GM18505 (cell line): ENCODE data around the gene EMX2.
"Not testable (repeated sequence)": the region's sequence is repeated elsewhere in the genome, so short reads cannot be mapped to it uniquely, and the experiment has no call there.

Source experiments
- ATAC-seq: cut with Tn5 transposase; IDR thresholded peaks from one replicate; pipeline ENCODE4 v1.9.1; 2021; ENCODE audit not compliant: unreplicated experiment
- POLR2A ChIP-seq: IDR thresholded peaks from 4 replicates; pipeline ENCODE4 v1.6.1; 2011; ENCODE audit warnings: borderline replicate concordance; ENCODE audit not compliant: insufficient read depth, insufficient read length; ENCODE audit errors: extremely low read depth

The EMX2 gene

DNA sequence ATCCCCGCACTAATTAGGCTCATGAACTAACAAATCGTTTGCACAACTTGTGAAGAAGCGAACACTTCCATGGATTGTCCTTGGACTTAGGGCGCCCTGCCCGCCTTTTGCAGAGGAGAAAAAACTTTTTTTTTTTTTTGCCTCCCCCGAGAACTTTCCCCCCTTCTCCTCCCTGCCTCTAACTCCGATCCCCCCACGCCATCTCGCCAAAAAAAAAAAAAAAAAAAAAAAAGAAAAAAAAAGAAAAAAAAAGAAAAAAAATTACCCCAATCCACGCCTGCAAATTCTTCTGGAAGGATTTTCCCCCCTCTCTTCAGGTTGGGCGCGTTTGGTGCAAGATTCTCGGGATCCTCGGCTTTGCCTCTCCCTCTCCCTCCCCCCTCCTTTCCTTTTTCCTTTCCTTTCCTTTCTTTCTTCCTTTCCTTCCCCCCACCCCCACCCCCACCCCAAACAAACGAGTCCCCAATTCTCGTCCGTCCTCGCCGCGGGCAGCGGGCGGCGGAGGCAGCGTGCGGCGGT, at the start of gene EMX2:
Gene EMX2 (plus strand): TSS at position 41 of the 519 bp plus-strand sequence. CDS start 522 bp downstream, outside the sequence.
- ATAC-seq, result no peak
- TF ChIP-seq POLR2A, result no peak

DNA sequence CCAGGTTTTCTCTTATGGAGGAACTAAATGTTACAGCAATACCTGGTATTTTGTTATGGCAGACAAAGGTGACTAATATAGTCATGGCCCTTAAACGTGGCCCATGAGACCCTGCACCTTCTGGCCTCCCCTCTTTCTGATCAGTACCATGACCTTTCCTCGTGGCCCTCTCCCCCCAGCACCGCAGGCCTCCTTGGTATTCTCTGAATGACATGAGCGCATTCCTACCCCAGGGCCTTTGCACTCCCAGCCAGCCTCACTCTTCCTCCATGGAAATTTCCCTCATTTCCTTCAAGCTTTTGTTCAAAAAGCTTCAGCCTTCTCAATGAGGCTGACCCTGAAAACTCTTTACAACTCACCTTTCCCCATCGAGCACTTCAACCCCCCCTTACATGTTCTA, 46.5 kb upstream of the EMX2 start:
- no peak for TF ChIP-seq POLR2A
- ATAC-seq, result no peak

DNA sequence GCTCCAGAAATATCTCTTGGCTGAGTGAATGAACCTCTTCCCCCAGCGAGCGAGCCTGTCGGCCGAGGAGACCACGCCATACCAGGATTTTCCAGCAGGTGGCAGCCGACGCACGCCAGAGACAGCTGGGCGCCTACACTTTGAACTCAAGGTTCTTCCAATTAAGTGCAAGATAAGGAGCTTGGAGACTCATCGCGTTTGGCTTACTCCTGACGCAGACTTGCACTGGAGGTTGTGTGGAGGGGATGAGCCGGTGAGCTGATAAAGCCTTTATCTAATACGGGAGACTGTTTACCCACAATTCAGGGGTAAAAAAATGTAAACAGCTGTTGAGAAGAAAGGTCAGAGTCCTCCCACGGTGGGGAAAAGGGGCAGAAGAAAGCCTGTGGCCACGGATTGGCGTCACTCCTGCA, 45.9 kb upstream of the EMX2 start:
- ATAC-seq, result peak; percentile 83
- no peak for TF ChIP-seq POLR2A

DNA sequence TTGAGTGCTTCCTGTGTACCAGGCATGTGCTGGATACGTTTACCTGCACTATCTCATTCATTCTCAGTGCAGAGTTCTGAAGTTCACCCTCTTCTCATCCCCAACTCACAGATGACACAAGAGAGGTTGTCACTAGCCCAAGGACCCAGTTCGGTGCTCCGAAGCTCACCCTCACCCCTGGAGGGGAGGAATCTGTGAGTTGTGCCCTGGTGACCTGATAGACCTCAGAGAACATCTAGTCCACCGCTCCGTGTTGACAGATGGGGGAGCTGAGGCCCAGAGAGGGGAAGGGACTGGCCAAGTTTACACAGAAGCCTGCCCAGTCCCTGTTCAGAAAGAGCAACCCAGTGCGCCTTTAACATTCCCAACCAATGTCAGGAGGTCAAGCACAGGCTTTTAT, 44.8 kb upstream of the EMX2 start:
- TF ChIP-seq POLR2A, result no peak
- no peak for ATAC-seq

DNA sequence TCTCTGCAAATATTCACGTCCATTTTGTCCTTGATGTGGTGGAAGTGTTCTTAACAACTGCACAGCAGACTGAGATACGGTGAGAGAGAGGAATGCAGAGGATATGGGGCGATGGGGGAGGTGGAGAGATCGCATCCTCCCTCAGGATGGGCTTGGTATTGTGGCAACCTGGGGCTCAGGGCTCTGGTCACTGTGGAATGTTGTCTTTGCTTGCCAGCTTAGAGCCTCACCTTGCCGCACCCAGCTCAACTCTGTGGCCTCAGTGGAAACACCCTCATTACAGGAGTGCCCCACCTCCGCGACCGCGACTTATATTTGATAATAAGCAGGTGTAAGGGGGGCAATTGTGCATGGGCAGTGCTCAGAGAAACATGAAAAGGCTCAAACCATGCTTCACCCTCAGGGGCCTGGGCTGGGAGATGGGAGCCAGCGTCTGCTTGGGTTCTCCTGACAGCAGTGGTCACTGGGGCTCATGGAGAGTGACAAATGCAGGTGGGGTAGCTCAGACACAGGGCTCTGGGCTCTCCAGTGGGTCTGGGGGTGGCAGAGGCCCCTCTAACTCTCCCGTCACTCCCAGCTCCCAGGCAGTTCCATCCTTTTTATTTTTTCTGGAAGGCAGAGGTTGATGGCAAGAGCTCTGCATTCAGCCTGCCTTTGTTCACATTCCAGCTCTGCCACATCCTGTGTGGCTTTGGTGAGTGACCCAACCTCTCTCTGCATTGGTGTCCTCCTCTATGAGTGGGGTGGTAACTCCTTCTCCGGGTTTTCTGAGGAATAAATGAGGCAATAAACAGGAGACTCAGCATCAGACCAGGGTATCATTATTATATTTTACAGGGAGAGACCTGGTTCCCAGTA, 43.1 kb upstream of the EMX2 start:
- TF ChIP-seq POLR2A, result no peak
- no peak for ATAC-seq

DNA sequence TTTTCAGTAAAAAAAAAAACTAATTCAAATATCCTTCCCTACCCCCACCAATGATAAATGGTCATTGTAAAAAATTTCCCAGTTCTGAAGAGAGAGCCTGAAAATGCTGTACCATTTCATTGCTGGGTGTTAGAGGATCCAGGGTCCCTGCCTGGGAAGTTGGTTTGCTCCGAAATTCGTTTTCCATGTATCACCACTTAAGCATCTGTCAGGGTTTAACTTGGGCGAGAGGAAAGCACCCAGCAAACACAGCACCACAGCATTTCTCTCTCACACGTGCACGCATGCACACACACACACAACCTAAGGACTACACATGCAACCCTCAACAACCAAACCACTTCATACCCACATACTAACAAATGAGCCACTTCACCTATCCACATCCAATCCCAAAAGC, 42.1 kb upstream of the EMX2 start:
- no peak for ATAC-seq
- no peak for TF ChIP-seq POLR2A

DNA sequence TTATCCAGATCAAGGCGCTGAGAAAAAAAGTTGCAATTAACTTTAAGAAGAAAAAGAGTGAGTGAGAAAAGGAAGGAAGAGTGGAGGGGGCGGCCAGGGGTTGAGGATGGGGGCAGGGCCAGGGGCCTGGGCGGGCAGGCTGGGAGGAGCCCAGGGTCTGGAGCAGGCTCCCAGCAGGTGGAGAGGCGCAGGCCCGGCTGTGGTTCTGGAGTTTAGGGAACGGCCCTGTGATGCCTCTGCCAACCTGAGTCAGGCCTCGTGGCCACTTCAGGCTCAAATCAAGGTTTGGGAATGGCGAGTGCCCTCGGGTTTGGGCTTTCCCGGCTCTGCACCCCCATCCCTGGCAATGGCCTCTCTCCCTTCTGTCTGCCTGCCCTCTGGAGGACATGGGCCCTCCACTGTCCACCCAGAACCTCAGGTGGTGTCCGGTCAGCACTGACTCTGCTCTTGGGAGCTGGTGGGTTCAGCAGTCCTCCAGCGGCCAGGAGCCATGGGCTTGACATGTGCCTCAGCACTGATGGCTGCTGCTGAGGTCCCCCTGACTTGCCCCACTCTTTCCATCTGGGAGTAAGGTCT, 41.0 kb upstream of the EMX2 start:
- ATAC-seq, result no peak
- TF ChIP-seq POLR2A, result no peak

DNA sequence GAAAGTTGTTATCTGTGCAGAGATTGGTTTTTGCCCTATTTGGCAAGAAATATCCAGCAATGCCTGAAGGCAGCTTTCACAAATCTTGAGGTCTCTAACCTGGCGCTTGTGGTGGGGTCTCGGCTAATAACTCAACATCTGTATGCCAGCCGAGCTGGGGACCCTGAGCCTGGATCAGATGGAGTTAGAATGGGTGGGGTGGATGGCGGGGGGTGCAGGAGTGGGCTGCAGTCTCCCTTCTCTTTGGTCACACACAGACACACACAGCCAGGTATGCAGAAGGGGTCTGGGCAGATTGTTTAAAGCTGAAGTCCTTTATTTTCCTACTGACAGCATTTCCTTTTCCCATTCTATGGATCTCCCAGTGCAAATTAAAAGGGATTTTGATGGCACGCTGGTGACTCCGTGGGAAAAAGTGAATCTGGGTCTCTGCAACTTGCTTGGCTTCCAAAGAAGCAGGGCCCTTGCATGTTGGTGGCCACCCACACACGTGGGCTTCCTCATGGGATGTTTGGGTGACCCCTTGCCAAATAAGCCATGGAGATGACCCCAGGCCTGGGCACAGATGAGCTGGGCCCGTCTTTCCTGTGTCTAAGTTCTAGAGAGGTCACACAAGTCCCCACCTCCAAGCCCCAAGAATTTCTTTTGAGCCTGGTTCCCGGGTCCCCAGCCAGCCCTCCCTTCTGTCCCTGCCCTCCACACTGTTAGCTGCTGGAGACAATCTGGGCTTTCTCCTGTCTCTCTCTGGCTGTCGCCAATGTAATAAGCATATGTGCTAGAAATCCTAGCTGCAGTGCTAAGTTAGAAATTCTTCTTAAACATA, 39.9 kb upstream of the EMX2 start:
- no peak for ATAC-seq
- no peak for TF ChIP-seq POLR2A

DNA sequence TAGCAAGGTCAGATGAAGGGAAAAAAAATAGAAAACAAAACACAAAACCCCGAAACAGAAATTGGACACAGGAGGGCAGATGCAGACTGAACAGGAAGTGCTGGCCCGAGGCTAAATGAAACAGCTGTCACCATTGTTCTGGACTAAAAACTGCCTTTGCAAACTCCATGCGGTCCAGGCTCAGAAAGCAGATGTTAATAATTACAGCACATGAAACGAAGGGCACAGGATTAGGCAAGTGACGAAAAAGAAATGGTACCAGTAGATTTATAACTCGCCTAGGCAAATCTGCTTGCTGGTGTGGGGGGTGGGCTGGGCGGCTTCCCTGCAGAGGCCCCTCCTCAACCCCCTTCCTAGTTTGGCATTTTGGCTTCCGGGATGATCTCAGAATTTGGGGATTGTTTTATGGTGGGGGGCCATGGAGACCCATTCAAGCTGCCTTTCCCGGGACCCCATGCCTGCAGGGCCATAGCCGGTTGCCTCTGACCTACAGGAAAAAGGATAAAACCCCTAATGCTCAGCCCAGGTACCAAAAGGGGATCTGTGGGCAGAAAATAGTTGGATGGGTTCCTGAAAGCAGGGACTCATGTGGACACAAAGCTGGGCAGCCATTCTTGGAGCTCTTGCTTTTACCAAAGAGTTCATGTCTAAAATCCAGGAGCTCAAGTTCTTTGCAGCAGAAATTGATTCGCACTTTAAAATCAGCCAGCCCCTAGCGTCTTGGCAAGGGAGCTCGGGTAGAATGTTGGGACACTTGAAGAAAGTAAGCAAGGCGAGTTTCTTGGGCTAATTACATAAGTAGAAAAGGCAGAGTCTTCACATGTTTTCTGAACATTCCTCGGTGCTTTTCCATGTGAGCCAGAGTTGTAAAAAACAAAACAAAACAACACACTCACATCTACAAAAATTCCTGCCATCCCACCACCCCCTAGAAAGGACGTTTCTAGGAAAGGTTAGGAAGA, 39.0 kb upstream of the EMX2 start:
- ATAC-seq, result no peak
- no peak for TF ChIP-seq POLR2A

DNA sequence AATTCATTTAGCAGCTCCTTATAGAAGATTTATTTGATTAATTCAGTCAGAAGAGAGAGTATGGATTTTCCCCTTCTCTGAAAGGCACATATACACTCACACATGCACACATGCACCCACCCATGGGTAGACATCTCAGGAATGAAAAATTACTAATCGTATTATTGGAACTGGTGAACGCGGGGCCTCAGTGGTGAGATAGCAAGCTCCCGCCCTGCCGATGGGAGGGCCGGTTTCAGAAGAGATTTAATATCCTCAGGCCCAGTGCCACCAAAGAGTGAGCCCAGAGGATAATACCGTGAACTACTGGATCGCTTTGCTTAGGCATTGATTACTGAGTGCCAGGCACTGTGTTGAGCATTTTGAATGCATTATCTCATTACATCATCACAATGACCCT, 38.0 kb upstream of the EMX2 start:
- ATAC-seq, result no peak
- no peak for TF ChIP-seq POLR2A

DNA sequence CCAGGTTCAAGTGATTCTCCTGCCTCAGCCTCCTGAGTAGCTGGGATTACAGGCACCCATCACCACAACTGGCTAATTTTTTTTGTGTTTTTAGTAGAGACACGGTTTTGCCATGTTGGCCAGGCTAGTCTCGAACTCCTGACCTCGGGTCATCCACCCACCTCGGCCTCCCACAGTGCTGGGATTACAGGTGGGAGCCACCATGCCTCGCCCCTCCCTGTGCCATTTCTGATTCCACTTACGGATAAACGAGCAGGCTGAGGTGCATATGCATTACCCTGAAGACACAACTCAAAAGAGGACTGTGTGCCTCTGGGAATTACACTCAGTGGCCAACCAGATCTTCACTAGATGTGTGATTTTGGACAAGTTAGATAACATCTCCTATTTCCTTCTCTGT, 35.5 kb upstream of the EMX2 start:
- ATAC-seq, result not testable (repeated sequence)

DNA sequence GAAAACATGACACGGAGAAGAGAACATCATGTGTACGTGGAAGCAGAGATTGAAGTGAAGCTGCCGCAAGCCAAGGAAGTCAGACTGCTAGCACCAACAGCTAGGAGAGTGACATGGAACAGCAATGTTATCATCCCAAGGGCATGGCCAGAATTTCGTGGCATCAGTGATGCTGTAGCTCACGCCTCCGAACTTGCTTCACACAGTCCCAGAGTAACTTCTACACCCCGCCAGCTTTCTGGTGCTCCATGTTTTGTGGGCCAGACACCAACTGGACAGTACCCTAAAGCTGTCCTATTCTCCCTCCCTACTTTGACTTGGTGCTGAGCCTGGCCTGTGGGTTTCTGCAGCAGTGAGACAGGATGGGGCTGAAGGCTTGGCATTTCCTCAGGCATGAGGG, 33.0 kb upstream of the EMX2 start:
- no peak for ATAC-seq
- TF ChIP-seq POLR2A, result no peak

DNA sequence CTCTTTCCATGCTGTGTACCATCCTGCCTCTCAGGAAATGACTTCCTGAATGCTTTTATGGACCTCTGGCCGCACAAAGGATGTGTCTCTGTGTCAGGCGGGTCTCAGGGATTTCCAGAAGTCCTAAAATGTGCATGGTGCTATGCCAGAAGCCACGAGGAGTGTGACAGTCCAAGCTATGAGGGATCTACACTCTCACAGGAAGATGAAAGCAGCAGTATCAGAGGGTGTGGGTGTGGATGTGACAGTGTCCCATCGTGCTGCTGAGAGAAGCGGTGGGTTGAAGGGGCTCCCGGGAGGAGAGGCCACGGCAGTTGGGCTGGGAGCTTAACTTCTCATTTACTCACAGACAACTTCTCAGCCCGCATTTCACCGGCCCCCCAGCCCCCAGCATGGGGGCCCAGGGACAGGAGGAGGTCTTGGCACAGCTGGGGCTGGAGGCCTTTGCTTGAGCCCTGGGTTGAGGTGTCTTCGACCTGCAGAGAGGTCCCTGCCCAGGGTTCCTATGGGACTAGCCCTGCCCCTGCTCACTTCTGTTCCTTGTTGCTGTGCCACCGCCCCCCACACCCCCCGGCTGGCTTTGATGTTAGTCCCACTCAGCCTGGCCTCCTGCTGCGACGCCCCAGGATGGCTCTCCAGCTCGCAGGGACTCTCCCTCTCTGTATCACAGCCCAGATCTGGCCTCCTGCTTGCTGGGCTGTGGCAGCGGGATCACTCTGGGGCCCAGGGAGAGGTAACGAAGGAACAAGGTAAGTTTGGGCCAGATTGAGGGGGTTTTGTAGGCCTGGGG, 30.8 kb upstream of the EMX2 start:
- ATAC-seq, result no peak
- no peak for TF ChIP-seq POLR2A
